ENCODE measurements around the gene KBTBD3. TPM values are rescaled to one million over a fixed set of nuclear protein-coding genes. Genes with fewer than 3 reads are reported as not detected.

Gene KBTBD3
- total RNA-seq, 1 donor from 2014 or later = 6.9 TPM

DNA sequence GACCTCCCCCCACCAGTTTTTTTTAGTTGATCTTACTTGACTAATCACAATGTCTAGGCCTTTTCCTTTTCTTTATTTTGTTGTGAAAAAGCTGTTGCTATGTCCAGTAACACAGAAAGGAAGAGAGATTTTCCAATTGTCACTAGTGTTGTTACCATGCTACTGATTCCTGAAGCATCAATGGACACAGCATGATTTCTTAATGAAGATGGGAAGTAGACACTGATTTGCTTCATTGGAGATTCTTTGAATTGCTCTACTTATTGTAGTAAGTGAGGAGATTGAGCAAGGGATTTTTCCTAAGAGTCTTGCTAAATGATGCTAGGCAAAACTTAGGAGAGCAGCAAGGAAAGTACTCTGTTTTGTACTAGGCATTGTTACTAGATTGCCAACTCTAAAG is 4.9 kb upstream of the KBTBD3 start:
- Mint-ChIP-seq H3K36me3 (peaks cover 52% of the 10 kb centered on the region), H3K4me1 (peaks cover 26% of the 10 kb centered on the region), H3K9me3 (no peaks in the 10 kb centered on the region), H3K4me3 (no peak overlapping the region), H3K27ac (peak overlapping the region; percentile 35), H3K27me3 (ENCODE audit: insufficient read depth, low read depth) (peaks cover 2% of the 10 kb centered on the region)
- Histone ChIP-seq H3K27ac (no peak overlapping the region), H3K79me2 (ENCODE audit: low read depth) (peaks cover 96% of the 10 kb centered on the region), H3K9me3 (ENCODE audit: low read depth) (no peaks in the 10 kb centered on the region), H3K4me2 (peak overlapping the region; percentile 35), H3K9ac (no peak overlapping the region), H3K36me3 (peaks cover 32% of the 10 kb centered on the region), H3K4me3 (no peak overlapping the region), H3F3A (ENCODE audit: low read depth) (peaks cover 15% of the 10 kb centered on the region), H2AFZ (replicated peaks) (no peak overlapping the region), H3K27me3 (no peaks in the 10 kb centered on the region), H4K20me1 (ENCODE audit: low read depth) (peaks cover 58% of the 10 kb centered on the region), H3K4me1 (peaks cover 19% of the 10 kb centered on the region)
- DNase-seq (ENCODE audit: low spot score) = no peak
- TF ChIP-seq EZH2 (IDR thresholded peaks at IDR 0.05) = no peak
- TF ChIP-seq, protein P1, sequence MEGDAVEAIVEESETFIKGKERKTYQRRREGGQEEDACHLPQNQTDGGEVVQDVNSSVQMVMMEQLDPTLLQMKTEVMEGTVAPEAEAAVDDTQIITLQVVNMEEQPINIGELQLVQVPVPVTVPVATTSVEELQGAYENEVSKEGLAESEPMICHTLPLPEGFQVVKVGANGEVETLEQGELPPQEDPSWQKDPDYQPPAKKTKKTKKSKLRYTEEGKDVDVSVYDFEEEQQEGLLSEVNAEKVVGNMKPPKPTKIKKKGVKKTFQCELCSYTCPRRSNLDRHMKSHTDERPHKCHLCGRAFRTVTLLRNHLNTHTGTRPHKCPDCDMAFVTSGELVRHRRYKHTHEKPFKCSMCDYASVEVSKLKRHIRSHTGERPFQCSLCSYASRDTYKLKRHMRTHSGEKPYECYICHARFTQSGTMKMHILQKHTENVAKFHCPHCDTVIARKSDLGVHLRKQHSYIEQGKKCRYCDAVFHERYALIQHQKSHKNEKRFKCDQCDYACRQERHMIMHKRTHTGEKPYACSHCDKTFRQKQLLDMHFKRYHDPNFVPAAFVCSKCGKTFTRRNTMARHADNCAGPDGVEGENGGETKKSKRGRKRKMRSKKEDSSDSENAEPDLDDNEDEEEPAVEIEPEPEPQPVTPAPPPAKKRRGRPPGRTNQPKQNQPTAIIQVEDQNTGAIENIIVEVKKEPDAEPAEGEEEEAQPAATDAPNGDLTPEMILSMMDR (IDR thresholded peaks at IDR 0.05) = no peak
- no peak for TF ChIP-seq EZH2phosphoT487 (IDR thresholded peaks at IDR 0.05)

DNA sequence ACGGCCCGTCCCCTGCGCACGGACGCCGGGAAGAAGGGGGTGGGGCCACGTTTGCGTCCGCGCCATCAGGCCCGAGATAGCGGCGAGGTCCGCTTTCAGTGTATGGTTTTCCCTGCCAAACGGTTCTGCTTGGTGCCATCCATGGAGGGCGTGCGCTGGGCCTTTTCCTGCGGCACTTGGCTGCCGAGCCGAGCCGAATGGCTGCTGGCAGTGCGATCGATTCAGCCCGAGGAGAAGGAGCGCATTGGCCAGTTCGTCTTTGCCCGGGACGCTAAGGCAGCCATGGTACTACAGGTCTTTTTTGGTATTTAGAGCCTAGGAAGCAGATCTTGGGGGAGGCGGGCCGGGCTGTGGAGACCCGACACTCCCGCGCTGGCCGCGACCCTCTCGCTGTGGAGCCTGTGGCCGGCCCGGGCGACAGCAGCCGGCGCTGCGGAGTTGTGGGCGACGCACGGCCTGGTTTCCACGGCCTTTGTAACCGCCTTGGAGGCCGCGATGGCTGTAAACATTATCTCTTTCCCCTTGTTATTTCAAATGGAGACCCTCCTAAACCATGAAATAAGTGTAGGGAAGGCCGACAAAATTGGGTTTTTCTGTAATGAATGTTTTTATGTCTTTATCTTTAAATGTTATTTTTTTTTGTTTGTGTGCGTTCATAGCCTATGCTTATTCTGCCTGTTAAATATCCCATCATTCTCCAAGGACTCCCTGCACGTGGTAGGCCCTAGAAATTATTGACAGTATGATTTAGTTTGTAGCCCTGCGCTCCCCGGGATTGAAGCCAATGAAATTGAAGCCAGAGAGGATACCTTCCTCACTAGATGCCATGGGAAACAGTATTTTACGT is 685 bp upstream of the KBTBD3 start, which contains the start of gene AASDHPPT:
Gene AASDHPPT (plus strand): TSS at position 54 of the 847 bp plus-strand sequence. CDS start 49 bp downstream, at position 103.
- DNase-seq (ENCODE audit: low spot score) = no peak
- H3K9me3 ChIP-seq (ENCODE audit: low read depth) = no peaks in the 10 kb centered on the region
- H3K4me3 ChIP-seq = peak within 1 kb of the TSS; percentile 93
- H4K20me1 ChIP-seq (ENCODE audit: low read depth) = peaks cover 32% of the 10 kb centered on the region
- peaks cover 23% of the 10 kb centered on the region for H3K36me3 Mint-ChIP-seq
- no peaks in the 10 kb centered on the region for H3K9me3 Mint-ChIP-seq
- peaks cover 11% of the 10 kb centered on the region for H3F3A ChIP-seq (ENCODE audit: low read depth)
- H3K27me3 Mint-ChIP-seq (ENCODE audit: insufficient read depth, low read depth) = peaks cover 2% of the 10 kb centered on the region
- H3K27ac ChIP-seq = peak within 1 kb of the TSS; percentile 96
- H3K27ac Mint-ChIP-seq = peak within 1 kb of the TSS; percentile 99
- peaks cover 57% of the 10 kb centered on the region for H3K79me2 ChIP-seq (ENCODE audit: low read depth)
- peaks cover 39% of the 10 kb centered on the region for H3K4me1 Mint-ChIP-seq
- TF ChIP-seq, protein P1 (IDR thresholded peaks at IDR 0.05) = no peak
- no peak for TF ChIP-seq EZH2phosphoT487 (IDR thresholded peaks at IDR 0.05)
- no peak for TF ChIP-seq EZH2 (IDR thresholded peaks at IDR 0.05)
- H3K27me3 ChIP-seq = no peaks in the 10 kb centered on the region
- H2AFZ ChIP-seq (replicated peaks) = peak within 1 kb of the TSS; percentile 97
- peaks cover 26% of the 10 kb centered on the region for H3K4me1 ChIP-seq
- peaks cover 20% of the 10 kb centered on the region for H3K36me3 ChIP-seq
- H3K4me2 ChIP-seq = peak within 1 kb of the TSS; percentile 86
- peak within 1 kb of the TSS; percentile 92 for H3K4me3 Mint-ChIP-seq
- H3K9ac ChIP-seq = peak within 1 kb of the TSS; percentile 97

DNA sequence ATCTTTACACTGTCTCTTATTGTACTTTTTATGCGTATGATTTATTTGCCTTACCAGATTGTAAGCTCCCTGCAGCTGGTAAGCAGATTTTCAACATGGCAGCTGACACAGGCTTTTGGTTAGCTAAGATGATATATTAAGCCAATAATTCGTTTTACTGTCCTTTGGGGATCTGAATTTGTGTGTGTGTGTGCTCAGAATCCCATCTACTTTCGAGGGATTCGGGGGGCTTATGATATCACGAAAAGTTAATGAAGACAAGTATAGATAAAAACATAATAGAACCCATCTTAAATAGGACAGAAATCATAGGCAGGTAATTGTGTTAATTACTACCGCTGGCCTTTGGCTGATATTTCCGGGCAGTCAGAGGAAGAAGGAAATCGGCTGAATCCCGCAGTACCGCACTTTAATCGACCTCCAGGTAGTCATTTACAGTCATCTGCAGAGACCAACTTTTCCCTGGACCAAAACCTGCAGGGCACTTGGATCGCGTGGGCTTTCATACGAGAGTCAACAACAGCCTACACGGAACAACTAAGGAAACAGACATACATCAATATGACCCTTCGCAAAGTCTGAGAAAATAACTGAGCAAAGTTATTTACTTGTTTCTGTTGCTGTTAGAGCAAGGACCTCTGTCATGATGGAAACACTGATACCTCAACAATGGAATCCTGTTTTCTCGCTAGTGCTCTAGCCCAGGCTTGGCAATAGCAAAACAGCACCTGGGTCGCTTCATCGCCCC is 802 bp downstream of the KBTBD3 start:
- Histone ChIP-seq H3K4me1 (peaks cover 22% of the 10 kb centered on the region), H3K27me3 (no peaks in the 10 kb centered on the region), H3K4me3 (peak overlapping the region; percentile 93), H3K9me3 (ENCODE audit: low read depth) (no peaks in the 10 kb centered on the region), H2AFZ (replicated peaks) (peak overlapping the region; percentile 95), H3K27ac (peak overlapping the region; percentile 79), H3F3A (ENCODE audit: low read depth) (peaks cover 11% of the 10 kb centered on the region), H3K9ac (peak overlapping the region; percentile 3), H3K36me3 (peaks cover 17% of the 10 kb centered on the region), H3K79me2 (ENCODE audit: low read depth) (peaks cover 42% of the 10 kb centered on the region), H4K20me1 (ENCODE audit: low read depth) (peaks cover 21% of the 10 kb centered on the region), H3K4me2 (peak overlapping the region; percentile 86)
- peak overlapping the region; percentile 85 for H3K27ac Mint-ChIP-seq
- TF ChIP-seq EZH2 (IDR thresholded peaks at IDR 0.05) (no peak), EZH2phosphoT487 (IDR thresholded peaks at IDR 0.05) (no peak)
- TF ChIP-seq, protein P1 (IDR thresholded peaks at IDR 0.05) = no peak
- H3K27me3 Mint-ChIP-seq (ENCODE audit: insufficient read depth, low read depth) = peaks cover 2% of the 10 kb centered on the region
- H3K9me3 Mint-ChIP-seq = no peaks in the 10 kb centered on the region
- peak; percentile 12 for DNase-seq (ENCODE audit: low spot score)
- peak overlapping the region; percentile 92 for H3K4me3 Mint-ChIP-seq
- peaks cover 16% of the 10 kb centered on the region for H3K36me3 Mint-ChIP-seq
- H3K4me1 Mint-ChIP-seq = peaks cover 35% of the 10 kb centered on the region

Data from neural progenitor cell (in vitro differentiated cells).